ENCODE results near the gene CRACR2B.
A peak's percentile ranks its signal among the peaks of the same experiment; 100 is the strongest.

Gene CRACR2B

GRCh38 chr11:794766-795633 lies 32.7 kb upstream of the CRACR2B start:
- no peak for DNase-seq (ENCODE audit: low read depth)

GRCh38 chr11:795634-796564 lies 31.8 kb upstream of the CRACR2B start:
- DNase-seq (ENCODE audit: low read depth), result peak; percentile 73

- DNase-seq (ENCODE audit: low read depth), result no peak
Measured at GRCh38 chr11:796565-797295, 31.0 kb upstream of the CRACR2B start.

- DNase-seq (ENCODE audit: low read depth), result peak; percentile 66
Measured at GRCh38 chr11:797296-798092, 30.2 kb upstream of the CRACR2B start.

- DNase-seq (ENCODE audit: low read depth), result peak; percentile 79
Measured at GRCh38 chr11:798093-798713, 29.5 kb upstream of the CRACR2B start, which contains the start of gene SLC25A22. Gene SLC25A22 (minus strand): TSS chr11:798281. CDS start chr11:795006, 3,275 bp downstream.

GRCh38 chr11:799641-800316 lies 27.9 kb upstream of the CRACR2B start:
- no peak for DNase-seq (ENCODE audit: low read depth)

GRCh38 chr11:800473-800872 lies 27.2 kb upstream of the CRACR2B start:
- DNase-seq (ENCODE audit: low read depth), result no peak

- DNase-seq (ENCODE audit: low read depth), result no peak
Measured at GRCh38 chr11:801097-801780, 26.5 kb upstream of the CRACR2B start.

GRCh38 chr11:802018-802617 lies 25.6 kb upstream of the CRACR2B start:
- DNase-seq (ENCODE audit: low read depth), result no peak

- no peak for DNase-seq (ENCODE audit: low read depth)
Measured at GRCh38 chr11:802693-803466, 24.8 kb upstream of the CRACR2B start.

GRCh38 chr11:803467-803742 lies 24.3 kb upstream of the CRACR2B start:
- DNase-seq (ENCODE audit: low read depth), result no peak

GRCh38 chr11:803770-804598 lies 23.7 kb upstream of the CRACR2B start:
- DNase-seq (ENCODE audit: low read depth), result no peak

GRCh38 chr11:804599-804964 lies 23.1 kb upstream of the CRACR2B start:
- no peak for DNase-seq (ENCODE audit: low read depth)

- no peak for DNase-seq (ENCODE audit: low read depth)
Measured at GRCh38 chr11:808427-809286, 19.1 kb upstream of the CRACR2B start.

GRCh38 chr11:809287-810039 lies 18.3 kb upstream of the CRACR2B start, which contains the start of gene RPLP2:
Gene RPLP2 (plus strand): TSS chr11:809967. CDS start chr11:810235, 268 bp downstream.
- peak; percentile 98 for DNase-seq (ENCODE audit: low read depth)

- DNase-seq (ENCODE audit: low read depth), result no peak
Measured at GRCh38 chr11:810040-810567, 17.6 kb upstream of the CRACR2B start.
